Peyer's patch (tissue), 4 donors: ENCODE measurements around the gene SULF2.

Experiments
- CTCF ChIP-seq, 6 experiments: fragments of 450-650 bp in 4 of 6; fragments of 200-600 bp in 2 of 6; sonication (generic) in 1 of 6; IDR thresholded peaks; one replicate each; pipeline ENCODE4 v1.5.1; 2017 to 2019; ENCODE audit warnings: antibody characterized with exemption in 6 of 6, mild to moderate bottlenecking in 3 of 6, moderate library complexity in 1 of 6
- POLR2A ChIP-seq, 2 donors: fragments of 450-650 bp; IDR thresholded peaks; one replicate each; pipeline ENCODE4 v1.5.1; 2017; ENCODE audit warnings: antibody characterized with exemption in 2 of 2, mild to moderate bottlenecking in 2 of 2, moderate library complexity in 2 of 2

GRCh38 chr20:47704746-47705496, 80.4 kb downstream of the SULF2 start:
- TF ChIP-seq POLR2A (IDR thresholded peaks at IDR 0.05), result no peak
- TF ChIP-seq CTCF (IDR thresholded peaks at IDR 0.05), result no peak
